Activated CD4-positive, alpha-beta memory T cell treated with anti-CD3 and anti-CD28 coated beads for 36 hours (primary cell): ENCODE data around the gene SORBS2. TPM values are rescaled to one million over a fixed set of nuclear protein-coding genes. Genes with fewer than 3 reads are reported as not detected.

Experiments used
- CTCF ChIA-PET: fragments of 350-600 bp; sonication (Branson Sonifier 250); formaldehyde crosslinking; loops from one replicate; lab custom pipeline; 2021; ENCODE audit warnings: antibody characterized with exemption, inconsistent platforms; lab: Charles Lee
- POLR2A ChIA-PET: fragments of 350-600 bp; sonication (Branson Sonifier 250); formaldehyde crosslinking; loops from one replicate; lab custom pipeline; 2021; ENCODE audit warnings: antibody characterized with exemption; lab: Charles Lee
- DNase-seq: peaks from one replicate; pipeline ENCODE4 v3.0.0-alpha.2; 2020
- H3K27ac Mint-ChIP-seq: one replicate; pipeline ENCODE4 v1.8.0; 2021; ENCODE audit warnings: mixed read lengths
- H3K27me3 Mint-ChIP-seq: one replicate; pipeline ENCODE4 v1.8.0; 2021; ENCODE audit warnings: mixed read lengths
- H3K36me3 Mint-ChIP-seq: one replicate; pipeline ENCODE4 v1.8.0; 2021; ENCODE audit warnings: mixed read lengths
- H3K4me1 Mint-ChIP-seq: one replicate; pipeline ENCODE4 v1.8.0; 2021; ENCODE audit warnings: low read depth, mixed read lengths
- H3K4me3 Mint-ChIP-seq: one replicate; pipeline ENCODE4 v1.8.0; 2021; ENCODE audit warnings: mild to moderate bottlenecking, mixed read lengths
- H3K9me3 Mint-ChIP-seq: one replicate; pipeline ENCODE4 v1.8.0; 2021; ENCODE audit warnings: mixed read lengths
- intact Hi-C: fragments of 100-400 bp; cut with micrococcal nuclease; formaldehyde crosslinking; loops from one replicate; pipeline ENCODE4 v1.15.1; 2023
- total RNA-seq, 2 experiments: library from RNA; stranded (reverse); gene quantifications; one replicate each; pipeline ENCODE4 v1.2.3, GENCODE V29; 2021

Gene SORBS2
- total RNA-seq, 2 experiments from 2014 or later, result not detected

GRCh38 chr4:185599553-185600243 is 212.3 kb downstream of the SORBS2 start:
- no peak overlapping the region for H3K27ac Mint-ChIP-seq
- no peaks in the 10 kb centered on the region for H3K9me3 Mint-ChIP-seq
- CTCF ChIA-PET, result interaction anchor here (1.3 to 3.4 kb wide), 4 partner anchors 10 to 560 kb away, joined by 4 to 20 read pairs (median 8); no protein-coding TSS in a partner anchor
- H3K4me3 Mint-ChIP-seq, result no peak overlapping the region
- no peaks in the 10 kb centered on the region for H3K36me3 Mint-ChIP-seq
- intact Hi-C loops, result loop anchor here (10.0 kb wide), 1 partner anchor 565 kb away; no protein-coding TSS in a partner anchor
- peaks cover 22% of the 10 kb centered on the region for H3K27me3 Mint-ChIP-seq
- peaks cover 2% of the 10 kb centered on the region for H3K4me1 Mint-ChIP-seq
- DNase-seq, result no peak
- POLR2A ChIA-PET, result no interaction called here

- Mint-ChIP-seq H3K36me3 (no peaks in the 10 kb centered on the region), H3K9me3 (no peaks in the 10 kb centered on the region), H3K4me1 (peaks cover 2% of the 10 kb centered on the region), H3K27me3 (peaks cover 20% of the 10 kb centered on the region), H3K27ac (no peak overlapping the region), H3K4me3 (no peak overlapping the region)
- intact Hi-C loops, result loop anchor here (10.0 kb wide), 1 partner anchor 564 kb away; no protein-coding TSS in a partner anchor
- no peak for DNase-seq
- ChIA-PET CTCF (interaction anchor here (0.7 to 3.4 kb wide), 22 partner anchors 9 to 594 kb away, joined by 3 to 20 read pairs (median 4); a partner anchor contains a TSS), POLR2A (no interaction called here)
Measured at GRCh38 chr4:185598846-185599552, 213.0 kb downstream of the SORBS2 start.

GRCh38 chr4:185597532-185598188 is 214.3 kb downstream of the SORBS2 start:
- POLR2A ChIA-PET, result no interaction called here
- H3K27ac Mint-ChIP-seq, result no peak overlapping the region
- no peaks in the 10 kb centered on the region for H3K9me3 Mint-ChIP-seq
- CTCF ChIA-PET, result interaction anchor here (0.5 to 3.4 kb wide), 42 partner anchors 8 to 1149 kb away, joined by 3 to 20 read pairs (median 4); a partner anchor contains a TSS
- H3K36me3 Mint-ChIP-seq, result no peaks in the 10 kb centered on the region
- no peak overlapping the region for H3K4me3 Mint-ChIP-seq
- DNase-seq, result peak; percentile 78
- peaks cover 19% of the 10 kb centered on the region for H3K27me3 Mint-ChIP-seq
- peaks cover 2% of the 10 kb centered on the region for H3K4me1 Mint-ChIP-seq
- intact Hi-C loops, result loop anchor here (1.0 to 10.0 kb wide), 3 partner anchors 126 to 563 kb away; partner anchors contain the start of genes CCDC110 and CFAP97

GRCh38 chr4:185592845-185593488 is 219.0 kb downstream of the SORBS2 start:
- POLR2A ChIA-PET, result no interaction called here
- DNase-seq, result no peak
- Mint-ChIP-seq H3K27ac (no peak overlapping the region), H3K9me3 (no peaks in the 10 kb centered on the region), H3K4me1 (peaks cover 5% of the 10 kb centered on the region), H3K36me3 (no peaks in the 10 kb centered on the region), H3K4me3 (no peak overlapping the region), H3K27me3 (peaks cover 23% of the 10 kb centered on the region)
- CTCF ChIA-PET, result interaction anchor here (1.0 kb wide), 1 partner anchor 8 kb away, joined by 3 read pairs; no protein-coding TSS in a partner anchor
- intact Hi-C loops, result loop anchor here (10.0 kb wide), 1 partner anchor 558 kb away; no protein-coding TSS in a partner anchor

GRCh38 chr4:185592438-185592837 is 219.6 kb downstream of the SORBS2 start:
- no peaks in the 10 kb centered on the region for H3K36me3 Mint-ChIP-seq
- POLR2A ChIA-PET, result no interaction called here
- H3K4me1 Mint-ChIP-seq, result peaks cover 10% of the 10 kb centered on the region
- H3K9me3 Mint-ChIP-seq, result no peaks in the 10 kb centered on the region
- H3K27me3 Mint-ChIP-seq, result peaks cover 25% of the 10 kb centered on the region
- intact Hi-C loops, result loop anchor here (10.0 kb wide), 1 partner anchor 558 kb away; no protein-coding TSS in a partner anchor
- DNase-seq, result no peak
- H3K27ac Mint-ChIP-seq, result no peak overlapping the region
- H3K4me3 Mint-ChIP-seq, result no peak overlapping the region
- CTCF ChIA-PET, result interaction anchor here (1.0 kb wide), 1 partner anchor 9 kb away, joined by 3 read pairs; no protein-coding TSS in a partner anchor

GRCh38 chr4:185591679-185592141 is 220.3 kb downstream of the SORBS2 start:
- DNase-seq, result no peak
- intact Hi-C loops, result loop anchor here (10.0 kb wide), 1 partner anchor 557 kb away; no protein-coding TSS in a partner anchor
- no peak overlapping the region for H3K27ac Mint-ChIP-seq
- ChIA-PET CTCF (interaction anchor here (0.7 to 1.0 kb wide), 2 partner anchors 10 to 569 kb away, joined by 3 read pairs; no protein-coding TSS in a partner anchor), POLR2A (no interaction called here)
- no peaks in the 10 kb centered on the region for H3K36me3 Mint-ChIP-seq
- no peaks in the 10 kb centered on the region for H3K9me3 Mint-ChIP-seq
- peaks cover 26% of the 10 kb centered on the region for H3K27me3 Mint-ChIP-seq
- no peak overlapping the region for H3K4me3 Mint-ChIP-seq
- H3K4me1 Mint-ChIP-seq, result peaks cover 16% of the 10 kb centered on the region

- POLR2A ChIA-PET, result no interaction called here
- peaks cover 16% of the 10 kb centered on the region for H3K4me1 Mint-ChIP-seq
- H3K27me3 Mint-ChIP-seq, result peaks cover 27% of the 10 kb centered on the region
- no peaks in the 10 kb centered on the region for H3K9me3 Mint-ChIP-seq
- no peak for DNase-seq
- intact Hi-C loops, result loop anchor here (10.0 kb wide), 1 partner anchor 556 kb away; no protein-coding TSS in a partner anchor
- CTCF ChIA-PET, result no interaction called here
- no peak overlapping the region for H3K27ac Mint-ChIP-seq
- H3K36me3 Mint-ChIP-seq, result no peaks in the 10 kb centered on the region
- H3K4me3 Mint-ChIP-seq, result no peak overlapping the region
Measured at GRCh38 chr4:185590982-185591381, 221.0 kb downstream of the SORBS2 start.

GRCh38 chr4:185589067-185589836 is 222.7 kb downstream of the SORBS2 start:
- Mint-ChIP-seq H3K36me3 (no peaks in the 10 kb centered on the region), H3K27ac (no peak overlapping the region), H3K4me1 (peaks cover 16% of the 10 kb centered on the region), H3K27me3 (peaks cover 39% of the 10 kb centered on the region), H3K9me3 (no peaks in the 10 kb centered on the region), H3K4me3 (no peak overlapping the region)
- no peak for DNase-seq
- ChIA-PET POLR2A (no interaction called here), CTCF (interaction anchor here (0.6 to 2.1 kb wide), 2 partner anchors 9 to 337 kb away, joined by 3 to 13 read pairs; no protein-coding TSS in a partner anchor)
- intact Hi-C loops, result no loop called here

- CTCF ChIA-PET, result interaction anchor here (2.2 kb wide), 1 partner anchor 10 kb away, joined by 13 read pairs; no protein-coding TSS in a partner anchor
- Mint-ChIP-seq H3K36me3 (no peaks in the 10 kb centered on the region), H3K9me3 (no peaks in the 10 kb centered on the region), H3K4me3 (peak overlapping the region; percentile 34), H3K4me1 (peaks cover 16% of the 10 kb centered on the region), H3K27ac (peak overlapping the region; percentile 40), H3K27me3 (peaks cover 41% of the 10 kb centered on the region)
- POLR2A ChIA-PET, result no interaction called here
- intact Hi-C loops, result loop anchor here (1.0 to 2.0 kb wide), 3 partner anchors 21 to 163 kb away; partner anchors contain the start of genes CCDC110 and UFSP2
- peak; percentile 87 for DNase-seq
Measured at GRCh38 chr4:185587427-185588161, 224.4 kb downstream of the SORBS2 start.

- POLR2A ChIA-PET, result no interaction called here
- peak overlapping the region; percentile 34 for H3K4me3 Mint-ChIP-seq
- DNase-seq, result no peak
- H3K9me3 Mint-ChIP-seq, result no peaks in the 10 kb centered on the region
- peaks cover 42% of the 10 kb centered on the region for H3K27me3 Mint-ChIP-seq
- H3K36me3 Mint-ChIP-seq, result no peaks in the 10 kb centered on the region
- H3K27ac Mint-ChIP-seq, result no peak overlapping the region
- H3K4me1 Mint-ChIP-seq, result peaks cover 16% of the 10 kb centered on the region
- CTCF ChIA-PET, result interaction anchor here (2.2 kb wide), 1 partner anchor 11 kb away, joined by 13 read pairs; no protein-coding TSS in a partner anchor
- intact Hi-C loops, result loop anchor here (1.0 to 2.0 kb wide), 3 partner anchors 21 to 162 kb away; partner anchors contain the start of genes CCDC110 and UFSP2
Measured at GRCh38 chr4:185587030-185587426, 225.0 kb downstream of the SORBS2 start.
